Endothelial cell of umbilical vein (primary cell): ENCODE measurements around the gene NECTIN2.

Experiments used
- POLR2A ChIP-seq: IDR thresholded peaks from 2 replicates; pipeline ENCODE4 v1.6.1; 2012; ENCODE audit warnings: low read depth, mild to moderate bottlenecking, control low read depth, low read length
- TF ChIP-seq, protein P1 (sequence below), 2 donors: IDR thresholded peaks; 1 replicate in 1 of 2; 2 replicates in 1 of 2; pipeline ENCODE4 v1.5.1; 2011; ENCODE audit warnings: low read length in 2 of 2, mild to moderate bottlenecking in 2 of 2, moderate library complexity in 2 of 2, control low read depth in 1 of 2, inconsistent platforms in 1 of 2, low read depth in 1 of 2; ENCODE audit not compliant: insufficient read depth in 1 of 2; ENCODE audit errors: extremely low read depth in 1 of 2

DNA sequence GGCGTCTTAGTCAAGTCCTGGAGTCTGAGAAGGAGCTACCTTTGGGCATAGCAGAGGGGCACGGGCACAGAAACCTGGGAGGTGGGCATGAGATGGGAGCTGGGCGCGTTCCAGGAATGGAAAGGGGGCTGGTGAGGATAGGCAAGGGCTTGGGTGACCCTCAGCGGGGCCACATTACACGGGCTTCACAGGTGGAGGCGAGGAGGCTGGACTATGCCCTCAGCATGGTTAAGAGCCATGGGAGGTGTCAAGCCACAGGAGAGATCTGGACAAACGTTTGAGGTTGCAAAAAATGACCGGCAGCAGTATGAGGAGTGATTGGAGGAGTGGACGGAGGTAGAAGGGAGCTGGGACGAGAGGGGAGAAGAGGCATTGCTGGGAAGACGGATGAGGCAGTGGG lies 21.5 kb downstream of the NECTIN2 start:
- TF ChIP-seq POLR2A, result no peak
- TF ChIP-seq, protein P1, sequence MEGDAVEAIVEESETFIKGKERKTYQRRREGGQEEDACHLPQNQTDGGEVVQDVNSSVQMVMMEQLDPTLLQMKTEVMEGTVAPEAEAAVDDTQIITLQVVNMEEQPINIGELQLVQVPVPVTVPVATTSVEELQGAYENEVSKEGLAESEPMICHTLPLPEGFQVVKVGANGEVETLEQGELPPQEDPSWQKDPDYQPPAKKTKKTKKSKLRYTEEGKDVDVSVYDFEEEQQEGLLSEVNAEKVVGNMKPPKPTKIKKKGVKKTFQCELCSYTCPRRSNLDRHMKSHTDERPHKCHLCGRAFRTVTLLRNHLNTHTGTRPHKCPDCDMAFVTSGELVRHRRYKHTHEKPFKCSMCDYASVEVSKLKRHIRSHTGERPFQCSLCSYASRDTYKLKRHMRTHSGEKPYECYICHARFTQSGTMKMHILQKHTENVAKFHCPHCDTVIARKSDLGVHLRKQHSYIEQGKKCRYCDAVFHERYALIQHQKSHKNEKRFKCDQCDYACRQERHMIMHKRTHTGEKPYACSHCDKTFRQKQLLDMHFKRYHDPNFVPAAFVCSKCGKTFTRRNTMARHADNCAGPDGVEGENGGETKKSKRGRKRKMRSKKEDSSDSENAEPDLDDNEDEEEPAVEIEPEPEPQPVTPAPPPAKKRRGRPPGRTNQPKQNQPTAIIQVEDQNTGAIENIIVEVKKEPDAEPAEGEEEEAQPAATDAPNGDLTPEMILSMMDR (IDR thresholded peaks at IDR 0.05; ENCODE audit: extremely low read depth in 1 of 2, insufficient read depth in 1 of 2, low read depth in 1 of 2, low read length in 2 of 2), result no peak
